Measurements from ENCODE around the gene ZBTB4. TPM values are rescaled to one million over a fixed set of nuclear protein-coding genes. Genes with fewer than 3 reads are reported as not detected.

ZBTB4 gene
- total RNA-seq, 1 donor from 2014 or later = 51.0 TPM

- TF ChIP-seq CTCF (IDR thresholded peaks at IDR 0.05) = no peak
- H3K4me3 Mint-ChIP-seq (ENCODE audit: unreplicated experiment) = no peak overlapping the region
- no peaks in the 10 kb centered on the region for H3K27me3 Mint-ChIP-seq (ENCODE audit: low read depth)
- H3K27ac Mint-ChIP-seq (ENCODE audit: unreplicated experiment) = no peak overlapping the region
- no peaks in the 10 kb centered on the region for H3K4me1 Mint-ChIP-seq (ENCODE audit: low read depth)
- no peaks in the 10 kb centered on the region for H3K9me3 Mint-ChIP-seq (ENCODE audit: low read depth)
- H3K36me3 Mint-ChIP-seq (ENCODE audit: low read depth) = peaks cover 12% of the 10 kb centered on the region
- DNase-seq (ENCODE audit: low spot score) = no peak
These were observed 60.8 kb downstream of the ZBTB4 start for GRCh38 chr17:7418472-7419152.

GRCh38 chr17:7417056-7417655, 62.3 kb downstream of the ZBTB4 start:
- DNase-seq (ENCODE audit: low spot score) = no peak
- Mint-ChIP-seq H3K9me3 (ENCODE audit: low read depth) (no peaks in the 10 kb centered on the region), H3K4me1 (ENCODE audit: low read depth) (no peaks in the 10 kb centered on the region), H3K27me3 (ENCODE audit: low read depth) (no peaks in the 10 kb centered on the region), H3K36me3 (ENCODE audit: low read depth) (peaks cover 15% of the 10 kb centered on the region), H3K4me3 (ENCODE audit: unreplicated experiment) (no peak overlapping the region), H3K27ac (ENCODE audit: unreplicated experiment) (no peak overlapping the region)
- TF ChIP-seq CTCF (IDR thresholded peaks at IDR 0.05) = no peak

GRCh38 chr17:7416323-7416722, 63.1 kb downstream of the ZBTB4 start:
- Mint-ChIP-seq H3K4me3 (ENCODE audit: unreplicated experiment) (no peak overlapping the region), H3K36me3 (ENCODE audit: low read depth) (peaks cover 17% of the 10 kb centered on the region), H3K4me1 (ENCODE audit: low read depth) (no peaks in the 10 kb centered on the region), H3K27me3 (ENCODE audit: low read depth) (no peaks in the 10 kb centered on the region), H3K9me3 (ENCODE audit: low read depth) (no peaks in the 10 kb centered on the region), H3K27ac (ENCODE audit: unreplicated experiment) (no peak overlapping the region)
- TF ChIP-seq CTCF (IDR thresholded peaks at IDR 0.05) = no peak
- no peak for DNase-seq (ENCODE audit: low spot score)

- Mint-ChIP-seq H3K9me3 (ENCODE audit: low read depth) (no peaks in the 10 kb centered on the region), H3K36me3 (ENCODE audit: low read depth) (peaks cover 17% of the 10 kb centered on the region), H3K27ac (ENCODE audit: unreplicated experiment) (no peak overlapping the region), H3K27me3 (ENCODE audit: low read depth) (no peaks in the 10 kb centered on the region), H3K4me1 (ENCODE audit: low read depth) (no peaks in the 10 kb centered on the region), H3K4me3 (ENCODE audit: unreplicated experiment) (no peak overlapping the region)
- no peak for TF ChIP-seq CTCF (IDR thresholded peaks at IDR 0.05)
- DNase-seq (ENCODE audit: low spot score) = no peak
These were observed 63.6 kb downstream of the ZBTB4 start for GRCh38 chr17:7415784-7416183.

- no peak for TF ChIP-seq CTCF (IDR thresholded peaks at IDR 0.05)
- peaks cover 26% of the 10 kb centered on the region for H3K36me3 Mint-ChIP-seq (ENCODE audit: low read depth)
- no peak overlapping the region for H3K27ac Mint-ChIP-seq (ENCODE audit: unreplicated experiment)
- no peaks in the 10 kb centered on the region for H3K4me1 Mint-ChIP-seq (ENCODE audit: low read depth)
- H3K9me3 Mint-ChIP-seq (ENCODE audit: low read depth) = no peaks in the 10 kb centered on the region
- no peak overlapping the region for H3K4me3 Mint-ChIP-seq (ENCODE audit: unreplicated experiment)
- no peaks in the 10 kb centered on the region for H3K27me3 Mint-ChIP-seq (ENCODE audit: low read depth)
- no peak for DNase-seq (ENCODE audit: low spot score)
These were observed 64.6 kb downstream of the ZBTB4 start for GRCh38 chr17:7414837-7415236.
